ENCODE results near the gene UBA3. TPM values are rescaled to one million over a fixed set of nuclear protein-coding genes. Genes with fewer than 3 reads are reported as not detected.

UBA3 gene
- total RNA-seq, 1 donor from 2014 or later = 75.6 TPM

- Mint-ChIP-seq H3K27ac (ENCODE audit: unreplicated experiment) (no peak overlapping the region), H3K4me1 (no peaks in the 10 kb centered on the region), H3K36me3 (ENCODE audit: low read depth) (peaks cover 26% of the 10 kb centered on the region), H3K27me3 (ENCODE audit: low read depth) (no peaks in the 10 kb centered on the region), H3K9me3 (no peaks in the 10 kb centered on the region), H3K4me3 (no peak overlapping the region)
- no peak for DNase-seq (ENCODE audit: low read depth, low spot score)
- TF ChIP-seq CTCF (conservative IDR thresholded peaks at IDR 0.05) = no peak
Measured at GRCh38 chr3:69058180-69058946, 21.8 kb downstream of the UBA3 start.

GRCh38 chr3:69052472-69052898 lies 27.7 kb downstream of the UBA3 start:
- peak overlapping the region; percentile 98 for H3K27ac Mint-ChIP-seq (ENCODE audit: unreplicated experiment)
- no peak for TF ChIP-seq CTCF (conservative IDR thresholded peaks at IDR 0.05)
- peak overlapping the region; percentile 93 for H3K4me3 Mint-ChIP-seq
- DNase-seq (ENCODE audit: low read depth, low spot score) = no peak
- peaks cover 34% of the 10 kb centered on the region for H3K4me1 Mint-ChIP-seq
- H3K36me3 Mint-ChIP-seq (ENCODE audit: low read depth) = peaks cover 3% of the 10 kb centered on the region
- H3K27me3 Mint-ChIP-seq (ENCODE audit: low read depth) = no peaks in the 10 kb centered on the region
- no peaks in the 10 kb centered on the region for H3K9me3 Mint-ChIP-seq

- no peak for TF ChIP-seq CTCF (conservative IDR thresholded peaks at IDR 0.05)
- Mint-ChIP-seq H3K4me1 (peaks cover 37% of the 10 kb centered on the region), H3K27ac (ENCODE audit: unreplicated experiment) (peak within 1 kb of the TSS; percentile 98), H3K9me3 (no peaks in the 10 kb centered on the region), H3K4me3 (peak within 1 kb of the TSS; percentile 93), H3K27me3 (ENCODE audit: low read depth) (no peaks in the 10 kb centered on the region), H3K36me3 (ENCODE audit: low read depth) (peaks cover 6% of the 10 kb centered on the region)
- DNase-seq (ENCODE audit: low read depth, low spot score) = peak; percentile 96
Measured at GRCh38 chr3:69051756-69052471, 28.3 kb downstream of the UBA3 start, which contains the start of gene TMF1. TSS of gene TMF1 (minus strand) at chr3:69052333. CDS start at chr3:69052086, 247 bp downstream.

- no peak overlapping the region for H3K27ac Mint-ChIP-seq (ENCODE audit: unreplicated experiment)
- no peak overlapping the region for H3K4me3 Mint-ChIP-seq
- H3K9me3 Mint-ChIP-seq = no peaks in the 10 kb centered on the region
- TF ChIP-seq CTCF (conservative IDR thresholded peaks at IDR 0.05) = no peak
- H3K4me1 Mint-ChIP-seq = peaks cover 37% of the 10 kb centered on the region
- H3K36me3 Mint-ChIP-seq (ENCODE audit: low read depth) = peaks cover 8% of the 10 kb centered on the region
- H3K27me3 Mint-ChIP-seq (ENCODE audit: low read depth) = no peaks in the 10 kb centered on the region
- DNase-seq (ENCODE audit: low read depth, low spot score) = no peak
Measured at GRCh38 chr3:69048990-69049389, 31.2 kb downstream of the UBA3 start.

GRCh38 chr3:69044608-69045007 lies 35.6 kb downstream of the UBA3 start:
- Mint-ChIP-seq H3K27me3 (ENCODE audit: low read depth) (no peaks in the 10 kb centered on the region), H3K9me3 (no peaks in the 10 kb centered on the region), H3K4me3 (no peak overlapping the region), H3K27ac (ENCODE audit: unreplicated experiment) (no peak overlapping the region), H3K4me1 (peaks cover 11% of the 10 kb centered on the region), H3K36me3 (ENCODE audit: low read depth) (peaks cover 11% of the 10 kb centered on the region)
- DNase-seq (ENCODE audit: low read depth, low spot score) = no peak
- no peak for TF ChIP-seq CTCF (conservative IDR thresholded peaks at IDR 0.05)

Data from neural crest cell (in vitro differentiated cells).